HG03045 (cell line): ENCODE data around the gene CENPA.
"Not testable (repeated sequence)": the region's sequence is repeated elsewhere in the genome, so short reads cannot be mapped to it uniquely, and the experiment has no call there.

Source experiments
- ATAC-seq: cut with Tn5 transposase; IDR thresholded peaks from one replicate; pipeline ENCODE4 v1.9.1; 2021; ENCODE audit warnings: mild to moderate bottlenecking, moderate library complexity; ENCODE audit not compliant: unreplicated experiment

The CENPA gene

GRCh38 chr2:26759845-26760244 is 26.0 kb upstream of the CENPA start:
- no peak for ATAC-seq

GRCh38 chr2:26760991-26761390 is 24.9 kb upstream of the CENPA start:
- ATAC-seq = not testable (repeated sequence)

DNA sequence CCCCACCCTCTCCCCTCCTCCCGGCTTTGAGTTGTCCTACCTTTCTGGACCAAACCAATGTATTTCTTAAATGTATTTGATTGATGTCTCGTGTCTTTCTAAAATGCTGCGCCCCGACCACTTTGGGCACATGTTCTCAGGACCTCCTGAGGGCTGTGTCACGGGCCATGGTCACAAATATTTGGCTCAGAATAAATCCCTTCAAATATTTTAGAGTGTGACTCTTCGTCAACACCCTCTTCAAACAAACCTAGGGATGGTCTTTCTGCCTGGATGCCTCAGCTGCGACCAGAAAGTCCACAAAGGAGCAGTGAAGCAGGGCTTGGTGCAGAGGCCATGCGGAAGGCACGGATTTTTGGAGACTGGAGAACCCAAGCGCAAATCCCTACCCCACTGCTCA is 22.8 kb upstream of the CENPA start:
- ATAC-seq = no peak

DNA sequence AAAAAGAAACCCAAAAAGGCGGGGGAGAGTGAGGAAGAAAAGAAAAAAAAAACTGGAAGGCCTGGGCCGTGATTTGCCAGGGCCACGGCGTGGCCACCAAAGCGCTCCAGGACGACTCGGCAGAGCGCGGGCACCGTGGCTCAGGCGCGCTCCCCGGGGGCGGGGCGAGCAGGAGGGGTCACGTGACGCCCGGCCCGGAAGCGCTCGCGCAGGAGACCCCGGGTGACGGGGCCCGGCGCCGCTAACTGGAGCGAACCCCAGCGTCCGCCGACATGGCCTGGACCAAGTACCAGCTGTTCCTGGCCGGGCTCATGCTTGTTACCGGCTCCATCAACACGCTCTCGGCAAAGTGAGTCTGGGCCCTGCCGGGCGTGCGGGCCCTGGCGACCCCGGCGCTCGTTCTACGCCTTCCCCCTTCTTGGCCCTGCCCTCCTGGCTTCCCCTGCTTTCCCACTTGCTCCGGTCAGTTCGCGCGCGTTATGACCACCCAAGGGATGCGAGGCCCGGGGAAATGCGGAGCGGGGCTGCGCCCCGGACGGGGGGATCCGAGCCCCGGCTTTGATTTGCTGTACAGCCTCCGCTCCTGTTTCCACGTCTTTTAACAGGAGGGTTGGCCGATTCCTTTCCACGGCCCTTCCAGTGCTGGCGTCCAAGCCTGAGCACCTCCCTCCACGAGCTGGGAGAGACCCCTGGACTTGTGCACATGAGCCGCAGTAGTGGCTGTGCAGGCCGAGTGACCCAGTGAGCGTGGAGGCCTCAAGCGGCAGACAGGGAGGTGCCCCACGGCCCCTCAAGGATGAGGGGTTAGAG is 21.6 kb upstream of the CENPA start, which contains the start of gene SLC35F6:
SLC35F6 (plus strand) TSS at position 207 of the 810 bp plus-strand sequence; CDS start at position 273, 66 bp downstream.
- peak; percentile 84 for ATAC-seq

GRCh38 chr2:26764906-26765305 is 20.9 kb upstream of the CENPA start:
- ATAC-seq = no peak

DNA sequence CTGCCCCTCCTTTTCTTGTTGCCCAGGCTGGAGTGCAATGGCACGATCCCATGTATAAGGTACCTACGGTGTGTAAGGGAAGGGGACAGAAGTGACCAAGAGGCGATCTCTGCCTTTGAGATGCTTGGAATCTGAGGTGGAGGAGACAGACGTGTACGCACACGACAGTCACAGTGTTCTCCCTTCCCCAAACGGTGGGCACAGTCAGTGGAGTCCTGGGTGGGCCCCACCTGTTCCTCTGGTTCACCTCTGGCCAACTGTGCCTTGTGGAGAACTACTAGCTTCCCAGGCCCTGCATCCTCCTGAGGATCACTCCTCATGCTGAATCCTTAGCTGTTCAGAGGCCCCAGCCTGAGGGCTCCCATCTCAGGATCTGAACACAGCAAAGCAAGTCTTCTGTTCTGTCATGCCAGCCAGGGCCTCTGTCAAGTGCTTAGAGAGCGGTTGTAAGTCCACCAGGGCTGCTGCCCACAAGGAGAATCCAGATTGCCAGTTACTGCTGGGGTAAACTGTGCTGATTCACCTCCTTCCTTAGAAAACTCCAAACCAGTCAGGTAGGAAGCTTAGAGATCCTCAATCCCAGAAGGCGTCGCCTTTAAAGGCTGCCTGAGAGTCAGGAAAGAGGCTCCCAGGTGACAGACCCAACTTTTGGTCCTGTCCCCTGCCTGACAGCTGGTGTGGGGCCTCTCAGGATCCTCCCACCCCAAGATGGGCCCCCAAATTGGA is 20.2 kb upstream of the CENPA start:
- no peak for ATAC-seq

DNA sequence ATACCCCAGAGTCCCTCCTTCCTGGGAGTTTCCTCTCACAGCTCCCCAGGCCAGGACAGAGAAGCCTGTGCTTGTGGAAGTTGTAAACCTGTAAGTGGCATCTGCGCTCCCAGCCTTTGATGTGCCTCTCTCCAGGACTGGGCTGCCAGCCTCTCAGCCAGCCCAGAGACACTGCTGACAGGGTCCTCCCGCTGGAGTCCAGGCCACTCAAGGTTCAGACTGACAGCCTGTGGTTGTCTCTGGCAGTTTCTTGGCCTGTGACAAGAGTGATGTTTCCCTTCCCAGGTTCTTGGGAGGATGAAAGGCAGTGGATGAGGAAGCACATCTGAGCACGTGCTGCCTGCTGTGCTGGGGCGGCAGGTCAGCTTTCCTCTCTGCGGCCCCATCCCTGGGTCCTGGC is 18.7 kb upstream of the CENPA start:
- no peak for ATAC-seq

DNA sequence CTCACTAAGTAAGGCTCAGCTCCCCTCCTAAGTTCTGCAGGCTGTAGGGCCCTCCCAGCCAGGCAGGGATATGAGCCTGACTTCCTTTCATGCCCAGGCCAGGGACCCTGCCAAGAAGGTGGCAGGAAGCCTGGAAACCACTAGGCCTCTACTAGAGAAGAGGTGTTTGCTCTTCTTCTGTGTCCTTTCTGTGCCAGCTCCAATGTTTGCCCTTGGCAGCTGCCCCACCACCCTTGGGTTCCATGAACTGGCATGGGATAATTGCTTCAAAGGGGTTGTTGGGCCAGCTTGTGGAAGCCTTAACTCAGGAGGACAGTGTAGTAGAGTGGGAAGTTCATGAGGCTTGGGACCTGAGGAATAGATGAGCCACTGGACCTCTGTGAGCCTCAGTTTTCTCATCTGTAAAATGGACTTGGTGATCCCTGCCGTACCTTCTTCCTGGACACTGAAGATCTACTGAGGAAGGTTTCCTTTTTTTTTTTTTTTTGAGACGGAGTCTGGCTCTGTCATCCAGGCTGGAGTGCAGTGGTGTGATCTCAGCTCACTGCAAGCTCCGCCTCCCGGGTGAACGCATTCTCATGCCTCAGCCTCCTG is 17.9 kb upstream of the CENPA start:
- ATAC-seq = no peak

DNA sequence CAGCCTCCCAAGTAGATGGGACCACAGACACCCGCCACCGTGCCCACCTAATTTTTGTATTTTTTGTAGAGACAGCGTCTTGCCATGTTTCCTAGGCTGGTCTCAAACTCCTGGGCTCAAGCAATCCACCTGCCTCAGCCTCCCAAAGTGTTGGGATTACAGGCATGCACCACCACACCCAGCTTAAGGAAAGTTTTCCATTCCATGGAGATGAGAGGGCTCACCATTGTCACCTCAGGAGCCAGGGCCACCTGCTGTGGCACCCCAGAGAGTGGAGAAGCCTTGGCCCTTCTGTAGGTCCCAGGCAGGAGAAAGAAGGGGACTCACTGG is 17.1 kb upstream of the CENPA start:
- no peak for ATAC-seq

DNA sequence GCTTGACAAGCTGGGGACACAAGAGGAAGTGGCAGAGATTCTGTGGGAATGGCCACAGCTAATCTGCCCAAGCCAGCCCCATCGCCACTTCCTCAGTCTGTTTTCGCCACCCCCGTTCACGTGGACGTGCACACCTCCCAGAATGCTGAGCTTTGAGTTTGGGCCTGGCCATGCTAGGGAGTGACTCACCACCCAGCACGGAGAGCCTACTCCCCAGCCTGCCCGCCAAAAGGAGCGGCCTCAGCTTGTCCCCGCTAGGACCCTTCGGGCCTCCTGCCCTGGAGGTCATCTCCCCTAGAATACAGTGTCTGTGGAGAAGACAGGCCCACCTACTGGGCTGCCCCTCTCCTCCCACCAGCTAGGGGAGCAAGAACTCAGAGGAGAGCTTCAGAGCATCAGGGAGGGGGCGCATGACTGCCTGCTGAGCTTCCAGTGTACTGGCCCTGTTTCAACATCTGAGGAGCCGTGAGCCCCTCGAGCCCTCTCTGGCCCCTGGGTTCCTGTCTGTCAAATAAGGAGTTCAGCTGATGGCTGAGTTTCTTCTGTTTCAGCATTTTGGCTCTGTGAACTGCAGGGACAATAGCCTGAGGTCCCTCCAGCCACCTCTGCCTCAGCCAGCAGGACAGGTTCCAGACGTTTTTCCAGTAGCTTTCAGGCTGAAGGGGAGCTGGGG is 16.6 kb upstream of the CENPA start:
- ATAC-seq = no peak

DNA sequence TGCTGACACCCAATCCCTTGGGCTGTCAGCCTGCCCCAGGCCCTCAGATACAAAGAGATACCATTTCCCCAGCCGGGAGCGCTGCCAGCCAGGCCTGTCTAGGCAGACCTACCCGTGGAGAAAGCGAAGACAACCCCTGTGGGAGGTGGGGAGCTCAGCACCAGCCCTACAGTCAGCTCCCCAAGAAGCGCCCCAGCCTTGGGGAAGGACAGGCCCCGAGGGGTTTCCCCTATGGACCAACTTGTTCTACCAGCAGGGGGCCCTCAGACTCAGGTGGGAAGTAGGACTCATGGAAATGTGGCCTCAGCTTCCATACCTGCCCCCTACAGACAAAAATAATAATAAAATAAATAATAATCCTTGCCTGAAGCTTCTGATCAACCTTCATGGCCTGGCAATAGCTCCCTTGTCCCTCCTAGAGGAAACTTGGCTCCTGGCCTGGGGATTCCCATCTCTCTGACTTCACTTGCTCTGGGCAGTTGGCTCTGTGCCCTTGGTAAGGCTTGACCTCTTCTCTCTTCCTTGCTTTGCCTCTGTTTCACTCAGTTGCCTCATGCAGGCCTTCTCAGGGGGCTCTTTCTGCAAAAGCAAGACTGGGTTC is 14.8 kb upstream of the CENPA start:
- no peak for ATAC-seq

GRCh38 chr2:26772064-26773001 is 13.5 kb upstream of the CENPA start:
- ATAC-seq = no peak

GRCh38 chr2:26776195-26776800 is 9.6 kb upstream of the CENPA start:
- ATAC-seq = no peak

DNA sequence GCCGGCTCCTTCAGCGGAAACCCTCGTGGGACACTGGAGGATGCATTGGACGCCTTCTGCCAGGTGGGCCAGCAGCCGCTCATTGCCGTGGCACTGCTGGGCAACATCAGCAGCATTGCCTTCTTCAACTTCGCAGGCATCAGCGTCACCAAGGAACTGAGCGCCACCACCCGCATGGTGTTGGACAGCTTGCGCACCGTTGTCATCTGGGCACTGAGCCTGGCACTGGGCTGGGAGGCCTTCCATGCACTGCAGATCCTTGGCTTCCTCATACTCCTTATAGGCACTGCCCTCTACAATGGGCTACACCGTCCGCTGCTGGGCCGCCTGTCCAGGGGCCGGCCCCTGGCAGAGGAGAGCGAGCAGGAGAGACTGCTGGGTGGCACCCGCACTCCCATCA is 7.8 kb upstream of the CENPA start:
- no peak for ATAC-seq

GRCh38 chr2:26778507-26778906 is 7.3 kb upstream of the CENPA start:
- no peak for ATAC-seq

DNA sequence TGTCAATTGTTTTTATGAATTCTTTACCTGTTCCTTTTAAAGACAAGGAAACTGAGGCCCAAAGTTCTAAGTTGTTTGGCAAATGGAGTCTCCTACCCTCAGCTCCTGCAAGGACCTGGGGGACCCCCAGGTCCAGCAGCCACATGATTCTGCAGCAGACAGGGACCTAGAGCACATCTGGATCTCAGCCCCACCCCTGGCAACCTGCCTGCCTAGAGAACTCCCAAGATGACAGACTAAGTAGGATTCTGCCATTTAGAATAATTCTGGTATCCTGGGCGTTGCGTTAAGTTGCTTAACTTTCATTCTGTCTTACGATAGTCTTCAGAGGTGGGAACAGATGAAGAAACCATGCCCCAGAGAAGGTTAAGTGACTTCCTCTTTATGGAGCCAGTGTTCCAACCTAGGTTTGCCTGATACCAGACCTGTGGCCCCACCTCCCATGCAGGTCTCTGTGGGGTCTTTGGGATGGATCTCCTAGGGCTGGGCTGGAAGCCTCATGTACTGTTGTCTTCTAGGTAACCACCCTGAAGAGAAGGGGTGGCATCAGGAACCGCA is 5.6 kb upstream of the CENPA start:
- ATAC-seq = no peak

DNA sequence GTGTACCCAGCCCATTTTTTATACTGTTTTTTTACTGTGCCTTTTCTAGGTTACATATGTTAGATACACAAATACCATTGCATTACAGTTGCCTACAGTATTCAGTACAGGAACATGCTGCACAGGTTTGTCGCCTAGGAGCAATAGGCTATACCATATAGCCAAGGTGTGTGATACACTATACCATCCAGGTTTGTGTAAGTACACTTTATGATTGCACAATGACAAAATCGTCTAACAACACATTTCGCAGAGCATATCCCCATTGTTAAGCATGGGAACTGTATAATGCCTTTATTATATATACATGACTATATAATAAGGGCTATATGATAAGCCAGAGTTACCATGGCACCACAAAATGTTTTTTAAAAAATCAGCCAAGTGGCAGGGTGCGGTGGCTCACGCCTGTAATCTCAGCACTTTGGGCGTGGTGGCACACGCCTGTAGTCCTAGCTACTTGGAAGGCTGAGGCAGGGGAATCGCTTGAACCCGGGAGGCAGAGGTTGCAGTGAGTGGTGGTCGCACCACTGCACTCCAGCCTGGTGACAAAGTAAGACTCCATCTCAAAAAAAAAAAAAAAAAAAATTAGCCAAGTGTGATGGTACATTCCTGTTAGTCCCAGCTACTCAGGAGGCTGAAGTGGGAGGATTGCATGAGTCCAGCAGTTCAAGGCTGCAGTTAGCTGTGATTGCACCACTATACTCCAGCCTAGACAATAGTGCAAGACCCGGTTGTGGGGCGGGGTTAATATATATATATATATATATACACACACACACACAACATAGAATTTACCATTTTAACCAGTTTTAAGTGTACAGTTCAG is 2.8 kb upstream of the CENPA start:
- no peak for ATAC-seq

GRCh38 chr2:26784570-26785234 is 1.2 kb upstream of the CENPA start:
- ATAC-seq = no peak
